NB4 (cell line): ENCODE data around the gene TMBIM6.

Experiments used
- DNase-seq: peaks from one replicate; pipeline ENCODE4 v3.0.0; 2010; ENCODE audit warnings: low read depth
- H3K4me3 ChIP-seq: one replicate; pipeline ENCODE4 v1.5.1; 2011; ENCODE audit warnings: mild to moderate bottlenecking, low read depth, low read length, moderate library complexity
- CTCF ChIP-seq: IDR thresholded peaks from one replicate; pipeline ENCODE4 v1.5.1; 2012; ENCODE audit warnings: low read depth, low read length
- MYC ChIP-seq: IDR thresholded peaks from 2 replicates; pipeline ENCODE4 v1.6.1; 2011; ENCODE audit warnings: low read depth, low read length
- POLR2A ChIP-seq: IDR thresholded peaks from 2 replicates; pipeline ENCODE4 v1.6.1; 2011; ENCODE audit warnings: mild to moderate bottlenecking; ENCODE audit not compliant: insufficient read length; ENCODE audit errors: extremely low read depth
- TF ChIP-seq, protein P1 (sequence below): IDR thresholded peaks from 2 replicates; pipeline ENCODE4 v1.6.1; 2011; ENCODE audit warnings: low read depth, low read length

TMBIM6 gene

DNA sequence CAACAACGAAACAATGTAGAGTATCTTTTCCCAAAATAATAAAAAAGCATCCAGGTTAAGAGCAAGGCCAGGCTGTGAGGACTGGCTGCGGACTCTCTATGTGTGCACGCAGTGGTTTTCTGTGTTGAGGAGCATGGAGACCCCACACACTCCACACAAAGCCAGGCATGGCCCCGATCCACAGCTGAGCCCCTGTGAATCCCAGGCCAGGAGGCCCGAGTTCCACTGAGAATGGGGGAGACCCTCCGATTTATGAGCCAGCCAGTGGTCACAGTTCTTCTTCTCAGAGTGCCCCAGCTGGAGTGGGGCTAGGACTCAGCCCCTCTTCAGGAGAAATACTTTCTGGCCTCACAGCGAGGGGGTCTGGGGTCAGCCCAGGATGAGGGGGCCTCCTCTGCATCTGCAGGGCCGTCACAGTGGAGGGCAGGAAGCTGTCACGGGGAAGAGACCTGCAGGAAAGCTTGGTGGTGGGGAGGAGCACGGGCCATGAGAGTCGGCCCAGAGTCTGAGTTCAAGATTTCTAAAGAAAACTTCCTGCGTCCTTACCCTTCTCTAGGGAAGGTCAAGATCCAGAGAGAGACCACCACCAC, 66.7 kb downstream of the TMBIM6 start:
- DNase-seq = no peak
- no peak overlapping the region for H3K4me3 ChIP-seq
- TF ChIP-seq, protein P1, sequence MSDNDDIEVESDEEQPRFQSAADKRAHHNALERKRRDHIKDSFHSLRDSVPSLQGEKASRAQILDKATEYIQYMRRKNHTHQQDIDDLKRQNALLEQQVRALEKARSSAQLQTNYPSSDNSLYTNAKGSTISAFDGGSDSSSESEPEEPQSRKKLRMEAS = no peak

DNA sequence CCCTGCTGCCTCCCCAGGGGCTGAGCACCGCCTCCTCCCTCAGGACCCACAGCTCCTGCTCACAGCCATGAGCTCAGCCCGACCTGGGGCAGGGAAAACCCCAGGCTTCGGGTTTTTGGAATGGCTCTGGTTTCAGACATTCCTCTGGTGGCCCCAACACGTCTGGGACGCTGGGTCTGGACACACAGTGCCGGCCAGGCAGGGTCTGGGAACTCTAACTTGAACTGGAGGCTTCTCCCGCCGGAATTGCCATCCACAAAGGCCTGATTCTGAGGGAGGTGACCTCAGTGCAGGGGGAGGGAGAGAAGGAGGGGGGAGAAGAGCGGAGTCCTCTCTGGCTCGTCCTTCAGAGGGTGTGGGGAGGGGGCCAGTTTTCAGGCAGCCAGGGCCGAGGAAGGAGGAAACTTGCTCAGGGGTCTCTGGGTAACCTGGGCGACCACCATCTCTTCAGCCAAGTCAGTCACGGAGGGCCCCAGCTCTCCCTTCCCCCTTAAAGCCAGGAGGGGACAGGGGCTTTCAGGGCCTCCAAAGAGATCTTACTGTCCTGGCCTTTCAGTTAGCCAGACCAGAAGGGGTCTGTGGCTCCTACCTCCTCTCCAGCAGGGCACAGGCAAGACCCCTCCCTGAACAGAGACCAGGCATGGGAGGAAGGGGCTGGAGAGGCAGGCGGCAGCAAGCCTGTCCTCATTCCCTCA, 67.5 kb downstream of the TMBIM6 start:
- H3K4me3 ChIP-seq = no peak overlapping the region
- TF ChIP-seq POLR2A (no peak), CTCF (no peak), MYC (no peak)
- TF ChIP-seq, protein P1 = no peak
- no peak for DNase-seq

GRCh38 chr12:49809381-49809905, 68.1 kb downstream of the TMBIM6 start:
- no peak for DNase-seq
- TF ChIP-seq POLR2A = no peak
- TF ChIP-seq MYC = no peak
- no peak for TF ChIP-seq CTCF
- TF ChIP-seq, protein P1 = no peak
- H3K4me3 ChIP-seq = no peak overlapping the region

- no peak overlapping the region for H3K4me3 ChIP-seq
- DNase-seq = peak; percentile 66
- no peak for TF ChIP-seq CTCF
- TF ChIP-seq POLR2A = no peak
Measured at GRCh38 chr12:49809906-49810389, 68.6 kb downstream of the TMBIM6 start.

- no peak overlapping the region for H3K4me3 ChIP-seq
- no peak for DNase-seq
- TF ChIP-seq, protein P1 = no peak
- TF ChIP-seq POLR2A (no peak), MYC (no peak), CTCF (no peak)
Measured at GRCh38 chr12:49811136-49811535, 69.8 kb downstream of the TMBIM6 start.

DNA sequence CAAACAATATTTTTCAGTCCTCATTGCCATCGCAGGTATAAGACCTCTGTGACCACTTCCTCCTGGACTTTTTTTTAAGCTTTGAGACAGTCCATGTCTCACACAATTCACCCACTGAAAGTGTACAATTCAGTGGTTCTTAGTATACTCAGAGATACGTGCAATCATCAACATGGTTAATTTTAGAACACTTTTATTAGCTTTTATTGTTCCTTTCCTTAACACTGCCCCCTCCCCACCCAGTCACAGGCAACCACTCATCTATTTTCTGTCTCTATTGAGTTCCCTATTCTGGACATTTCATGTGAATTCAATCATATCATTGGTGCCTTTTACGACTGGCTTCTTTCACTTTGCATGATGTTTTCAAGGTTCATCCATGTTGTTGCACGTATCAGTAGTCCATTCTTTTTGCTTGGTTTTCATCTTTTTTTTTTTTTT, 70.6 kb downstream of the TMBIM6 start:
- no peak overlapping the region for H3K4me3 ChIP-seq

More for the DNA sequence above, 70.6 kb downstream of the TMBIM6 start:
- TF ChIP-seq POLR2A (no peak), MYC (no peak), CTCF (no peak)
- TF ChIP-seq, protein P1 = no peak
- peak; percentile 34 for DNase-seq
